HG03060 (cell line): Measurements from ENCODE around the gene PRKACG.
A peak's percentile ranks its signal among the peaks of the same experiment; 100 is the strongest.

Source experiments
- ATAC-seq: cut with Tn5 transposase; IDR thresholded peaks from one replicate; pipeline ENCODE4 v1.9.1; 2021; ENCODE audit warnings: low read depth, moderate number of reproducible peaks; ENCODE audit not compliant: unreplicated experiment

The PRKACG gene

GRCh38 chr9:68983522-68984424 lies 30.1 kb downstream of the PRKACG start:
- ATAC-seq: no peak

DNA sequence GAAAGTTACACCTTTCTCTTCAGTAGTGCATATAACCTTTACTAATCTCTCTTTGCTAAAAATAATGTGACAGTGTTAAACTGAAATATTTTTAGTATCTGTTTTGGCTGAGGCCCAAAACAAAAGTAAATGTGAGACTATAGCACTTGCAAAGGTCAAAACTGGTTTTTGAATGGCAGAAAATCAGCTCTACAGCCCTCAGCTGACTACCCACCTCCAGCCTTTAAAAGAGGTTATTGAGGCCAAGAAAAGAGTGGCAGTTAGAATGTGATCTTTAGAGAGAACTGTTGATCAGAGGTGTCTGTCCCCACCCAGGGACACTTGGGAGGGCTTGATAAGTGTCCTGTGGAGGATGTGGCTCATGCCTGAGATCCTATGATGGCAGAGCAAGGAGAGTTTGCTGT lies 30.9 kb downstream of the PRKACG start:
- ATAC-seq: no peak

GRCh38 chr9:68981789-68982188 lies 32.1 kb downstream of the PRKACG start:
- ATAC-seq: peak; percentile 33

- no peak for ATAC-seq
Measured at GRCh38 chr9:68980341-68980914, 33.5 kb downstream of the PRKACG start.

- ATAC-seq: no peak
Measured at GRCh38 chr9:68979538-68980314, 34.2 kb downstream of the PRKACG start.

DNA sequence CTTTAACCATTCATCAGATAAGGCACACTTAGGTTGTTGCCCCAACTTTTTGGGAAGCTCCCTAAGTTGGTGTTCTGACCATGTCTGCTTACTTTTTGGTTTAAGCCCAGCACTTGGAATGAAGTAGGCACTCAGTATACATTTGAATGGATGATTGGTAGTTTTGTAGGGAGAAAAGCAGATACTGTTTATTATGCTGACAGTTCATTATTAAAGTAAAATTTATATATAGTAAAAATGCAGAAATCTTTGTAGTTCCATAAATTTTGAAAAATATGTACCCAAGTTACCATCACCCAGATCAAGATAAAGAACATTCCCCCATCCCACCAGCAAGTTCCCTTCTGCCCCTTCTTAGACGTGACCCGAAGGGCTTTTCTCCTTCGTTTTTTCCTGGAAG lies 35.4 kb downstream of the PRKACG start:
- no peak for ATAC-seq

DNA sequence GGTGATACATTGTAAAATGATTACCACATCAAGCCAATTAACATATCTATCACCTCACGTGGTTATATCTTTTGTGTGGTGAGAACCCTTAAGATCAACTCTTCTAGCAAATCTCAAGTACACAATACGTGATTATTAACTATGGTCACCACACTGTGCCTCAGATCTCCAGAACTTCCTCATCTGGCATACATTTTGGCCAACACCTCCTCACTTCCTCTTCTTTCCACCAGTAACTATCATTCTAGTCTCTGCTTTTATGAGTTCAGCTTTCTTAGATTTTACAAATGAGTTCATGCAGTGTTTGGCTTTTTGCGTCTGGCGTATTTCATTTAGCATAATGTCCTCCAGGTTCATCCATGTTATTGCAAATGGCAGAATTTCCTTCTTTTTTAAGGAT lies 35.8 kb downstream of the PRKACG start:
- no peak for ATAC-seq

GRCh38 chr9:68975365-68976043 lies 38.4 kb downstream of the PRKACG start:
- no peak for ATAC-seq

GRCh38 chr9:68974901-68975300 lies 39.0 kb downstream of the PRKACG start:
- ATAC-seq: no peak

DNA sequence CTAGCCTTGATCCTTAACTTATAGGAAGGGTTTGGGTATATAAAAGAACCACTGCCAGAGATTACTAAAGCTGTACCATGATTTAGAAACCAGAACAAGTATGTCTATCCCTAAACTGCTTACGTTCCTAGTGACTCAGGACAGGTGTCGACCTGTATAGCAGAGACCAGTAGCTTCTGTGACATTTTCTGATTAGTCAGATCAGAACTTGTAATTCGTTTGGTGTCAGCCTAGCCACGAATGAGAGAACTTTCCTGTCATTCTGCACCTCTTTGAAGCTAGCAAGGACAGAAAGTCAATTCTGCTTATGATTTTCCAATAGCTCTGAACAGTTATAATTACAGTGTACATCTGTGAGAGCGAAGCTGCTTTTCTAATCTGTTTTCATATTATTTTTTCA lies 39.5 kb downstream of the PRKACG start:
- ATAC-seq: peak; percentile 76

DNA sequence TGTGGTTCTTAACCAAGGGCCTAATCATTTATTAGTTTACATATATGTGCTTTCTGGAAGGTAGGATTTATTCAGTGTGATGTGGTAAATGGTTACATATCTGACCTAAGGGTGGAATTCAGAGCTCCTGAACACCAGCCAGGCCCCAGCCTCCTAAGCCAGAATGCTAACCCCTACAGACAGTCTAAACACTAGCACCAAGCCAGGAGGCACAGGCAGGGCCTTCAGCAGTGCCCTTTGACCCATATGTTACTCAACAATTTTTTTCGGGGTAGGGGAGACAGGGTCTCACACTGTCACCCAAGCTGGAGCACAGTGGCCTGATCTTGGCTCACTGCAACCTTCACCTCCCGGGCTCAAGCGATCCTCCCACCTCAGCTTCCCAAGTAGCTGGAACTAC lies 40.3 kb downstream of the PRKACG start:
- ATAC-seq: no peak

GRCh38 chr9:68970151-68970550 lies 43.8 kb downstream of the PRKACG start:
- no peak for ATAC-seq

DNA sequence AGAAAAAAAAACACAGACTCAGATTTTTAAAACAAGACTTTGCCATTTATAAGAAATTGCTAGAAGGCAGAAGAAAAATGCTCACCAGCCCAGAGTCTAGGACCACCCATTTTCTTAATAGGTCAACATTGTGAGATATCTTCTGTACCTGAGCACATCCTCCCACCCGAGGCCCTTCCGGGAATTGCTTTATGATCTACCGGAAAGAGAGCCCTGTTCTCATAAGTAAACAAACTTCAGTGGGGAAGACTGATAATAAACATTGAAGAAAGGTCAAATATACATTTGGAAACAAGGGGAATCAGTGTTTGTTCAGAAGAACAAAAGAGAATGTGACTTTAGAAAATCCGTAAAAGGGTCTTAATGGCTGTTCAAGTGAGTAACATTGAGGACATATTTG lies 44.4 kb downstream of the PRKACG start:
- no peak for ATAC-seq

DNA sequence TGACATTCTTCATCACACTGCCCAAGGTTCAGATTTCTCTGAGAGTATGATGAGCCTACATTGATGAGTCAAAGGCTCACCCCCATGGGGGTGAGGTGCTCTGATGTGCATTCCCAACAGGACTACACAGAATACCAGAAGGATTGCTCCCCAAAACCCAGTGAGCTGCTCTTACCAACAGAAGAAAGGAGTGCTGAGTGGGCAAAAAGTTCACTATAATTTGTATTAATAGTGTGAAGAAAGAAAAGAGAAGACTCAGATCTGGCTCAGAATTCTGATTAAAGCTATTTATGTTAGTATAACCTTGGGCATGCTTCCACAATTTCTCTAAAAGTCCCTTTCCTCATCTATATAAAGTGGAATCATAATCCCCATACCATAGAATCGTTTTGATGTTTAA lies 46.1 kb downstream of the PRKACG start:
- ATAC-seq: no peak

GRCh38 chr9:68966496-68966944 lies 47.4 kb downstream of the PRKACG start:
- peak; percentile 73 for ATAC-seq

DNA sequence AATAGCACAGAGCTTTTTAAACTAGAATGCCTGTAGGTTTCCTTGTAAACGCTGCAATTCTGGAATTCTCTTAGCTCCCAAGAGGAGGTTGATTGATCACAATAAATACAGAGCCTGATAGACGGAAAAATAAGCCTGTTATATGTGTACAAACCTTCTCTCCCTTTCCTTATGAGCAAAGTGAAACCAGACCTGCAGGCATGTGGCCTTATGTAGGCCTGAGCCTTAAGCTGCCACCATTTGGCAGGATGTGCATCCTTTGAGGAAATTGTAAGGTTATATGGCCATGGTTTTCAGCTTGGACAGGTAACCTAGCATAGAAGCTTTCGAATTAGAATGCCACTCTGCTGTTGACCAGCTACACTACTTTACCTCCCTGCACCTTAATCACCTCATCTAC lies 49.1 kb downstream of the PRKACG start:
- ATAC-seq: no peak

GRCh38 chr9:68964102-68964541 lies 49.8 kb downstream of the PRKACG start:
- ATAC-seq: no peak

DNA sequence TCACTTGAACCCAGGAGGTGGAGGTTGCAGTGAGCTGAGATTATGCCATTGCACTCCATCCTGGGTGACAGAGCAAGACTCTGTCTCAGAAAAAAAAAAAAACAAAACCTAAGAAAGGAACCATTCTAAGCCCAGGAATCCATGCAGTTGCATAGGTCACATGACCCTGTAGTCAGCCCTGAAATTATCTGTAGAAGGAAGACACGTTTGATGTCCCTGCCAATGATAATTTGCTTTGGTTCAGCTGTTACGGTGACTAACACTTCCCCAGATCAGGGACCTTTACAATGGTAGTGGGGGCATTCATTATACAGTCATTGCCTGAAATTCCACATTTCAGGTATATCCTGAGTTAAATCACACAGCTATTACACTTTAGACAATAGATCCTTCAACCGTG lies 50.5 kb downstream of the PRKACG start:
- no peak for ATAC-seq
